Fibroblast of peridontal ligament (primary cell): ENCODE measurements around the gene FSTL1.
"Not testable (repeated sequence)": the region's sequence is repeated elsewhere in the genome, so short reads cannot be mapped to it uniquely, and the experiment has no call there.

ENCODE experiments used
- DNase-seq: peaks from one replicate; pipeline ENCODE4 v3.0.0-alpha.2; 2010; ENCODE audit errors: extremely low read depth

Gene FSTL1

GRCh38 chr3:120418446-120418845, 32.3 kb downstream of the FSTL1 start:
- no peak for DNase-seq

GRCh38 chr3:120417272-120417911, 33.4 kb downstream of the FSTL1 start:
- DNase-seq: peak; percentile 99

- no peak for DNase-seq
Observed at GRCh38 chr3:120416868-120417267, 33.9 kb downstream of the FSTL1 start.

GRCh38 chr3:120415756-120416155, 35.0 kb downstream of the FSTL1 start:
- no peak for DNase-seq

GRCh38 chr3:120410541-120410940, 40.3 kb downstream of the FSTL1 start:
- DNase-seq: peak; percentile 75

GRCh38 chr3:120410116-120410515, 40.7 kb downstream of the FSTL1 start:
- DNase-seq: no peak

- DNase-seq: no peak
Observed at GRCh38 chr3:120407508-120408287, 43.1 kb downstream of the FSTL1 start.

- no peak for DNase-seq
Observed at GRCh38 chr3:120404876-120405275, 45.9 kb downstream of the FSTL1 start.

GRCh38 chr3:120402257-120402656, 48.5 kb downstream of the FSTL1 start:
- no peak for DNase-seq

- no peak for DNase-seq
Observed at GRCh38 chr3:120399372-120399771, 51.4 kb downstream of the FSTL1 start.

GRCh38 chr3:120396469-120396868, 54.3 kb downstream of the FSTL1 start:
- no peak for DNase-seq

- DNase-seq: no peak
Observed at GRCh38 chr3:120394347-120394746, 56.4 kb downstream of the FSTL1 start.

- DNase-seq: no peak
Observed at GRCh38 chr3:120393761-120394160, 57.0 kb downstream of the FSTL1 start.

GRCh38 chr3:120393243-120393642, 57.5 kb downstream of the FSTL1 start:
- DNase-seq: peak; percentile 29

- no peak for DNase-seq
Observed at GRCh38 chr3:120382941-120383447, 67.8 kb downstream of the FSTL1 start.

- no peak for DNase-seq
Observed at GRCh38 chr3:120381503-120381902, 69.3 kb downstream of the FSTL1 start.

- not testable (repeated sequence) for DNase-seq
Observed at GRCh38 chr3:120377948-120378347, 72.8 kb downstream of the FSTL1 start.

GRCh38 chr3:120370463-120370862, 80.3 kb downstream of the FSTL1 start:
- no peak for DNase-seq

- DNase-seq: no peak
Observed at GRCh38 chr3:120369037-120369467, 81.7 kb downstream of the FSTL1 start.

- no peak for DNase-seq
Observed at GRCh38 chr3:120368172-120368571, 82.6 kb downstream of the FSTL1 start.

GRCh38 chr3:120364821-120365220, 86.0 kb downstream of the FSTL1 start:
- DNase-seq: peak; percentile 21

GRCh38 chr3:120364101-120364500, 86.7 kb downstream of the FSTL1 start:
- DNase-seq: no peak

- DNase-seq: no peak
Observed at GRCh38 chr3:120357807-120358206, 93.0 kb downstream of the FSTL1 start.
